ENCODE measurements around the gene FAM193A.
"Not testable (repeated sequence)": the region's sequence is repeated elsewhere in the genome, so short reads cannot be mapped to it uniquely, and the experiment has no call there.

FAM193A gene

DNA sequence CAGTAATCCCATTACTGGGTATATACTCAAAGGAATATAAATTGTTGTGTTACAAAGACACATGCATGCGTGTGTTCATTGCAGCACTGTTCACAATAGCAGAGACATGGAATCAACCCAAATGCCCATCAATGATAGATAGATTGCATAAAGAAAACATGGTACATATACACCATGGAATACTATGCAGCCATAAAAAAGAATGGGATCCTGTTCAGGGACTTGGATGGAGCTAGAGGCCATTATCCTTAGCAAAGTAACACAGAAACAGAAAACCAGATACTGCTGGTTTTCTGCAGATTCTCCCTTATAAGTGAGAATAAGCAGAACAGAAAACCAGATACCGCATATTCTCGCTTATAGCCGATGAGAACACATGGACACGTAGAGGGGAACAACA lies 43.5 kb downstream of the FAM193A start:
- no peak for DNase-seq

DNA sequence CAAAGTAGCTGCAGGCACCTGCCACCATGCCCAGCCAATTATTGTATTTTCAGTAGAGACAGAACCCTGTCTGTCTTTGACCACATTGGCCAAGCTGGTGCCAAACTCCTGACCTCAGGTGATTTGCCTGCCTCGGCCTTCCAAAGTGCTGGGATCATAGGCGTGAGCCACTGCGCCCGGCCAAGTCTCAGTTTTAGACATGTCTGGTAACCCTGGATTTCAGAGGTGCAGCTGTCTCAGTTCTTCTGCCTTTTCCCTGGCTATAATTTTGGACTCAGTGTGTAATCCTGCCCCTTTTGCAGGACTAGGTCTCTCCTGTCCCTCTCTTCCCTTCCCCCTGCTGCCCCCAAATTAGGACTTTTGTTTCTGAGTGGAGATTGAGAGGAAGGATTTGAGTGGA lies 46.6 kb downstream of the FAM193A start:
- no peak for DNase-seq

DNA sequence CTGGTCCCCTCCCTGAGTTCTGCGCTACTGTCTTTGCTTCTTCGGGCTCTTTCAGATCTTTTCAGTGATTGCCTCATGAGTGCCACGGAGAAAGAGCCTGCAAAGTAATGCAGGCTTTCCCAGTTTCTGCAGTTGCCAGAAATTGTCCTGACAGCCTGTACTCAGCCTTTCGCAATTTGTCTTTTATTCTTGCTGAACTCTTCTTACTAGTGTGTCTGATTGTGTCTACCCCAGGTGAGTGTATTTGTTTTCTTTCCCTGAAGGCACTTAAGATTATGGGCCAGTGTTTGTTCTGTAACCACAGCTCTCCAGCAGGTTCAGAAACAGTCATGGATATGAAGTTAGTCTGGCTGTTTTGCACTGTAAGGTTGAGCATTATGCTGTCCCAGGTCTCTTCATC lies 47.1 kb downstream of the FAM193A start:
- no peak for DNase-seq

DNA sequence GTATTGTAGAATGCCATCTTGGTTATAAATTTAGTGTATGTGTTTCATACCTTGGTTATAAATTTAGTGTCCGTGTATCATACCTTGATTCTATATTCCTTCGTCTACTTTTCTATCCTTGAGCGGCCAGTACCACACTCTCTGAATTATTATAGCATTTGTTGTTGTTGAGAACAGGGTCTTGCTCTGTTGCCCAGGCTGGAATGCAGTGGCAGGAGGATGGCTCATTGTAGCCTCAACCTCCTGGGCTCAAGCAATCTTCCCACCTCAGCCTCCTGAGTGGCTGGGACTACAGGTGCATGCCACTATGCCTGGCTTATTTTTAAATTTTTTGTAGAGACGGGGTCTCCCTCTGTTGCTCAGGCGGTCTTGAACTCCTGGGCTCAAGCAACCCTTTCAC lies 50.1 kb downstream of the FAM193A start:
- no peak for DNase-seq

DNA sequence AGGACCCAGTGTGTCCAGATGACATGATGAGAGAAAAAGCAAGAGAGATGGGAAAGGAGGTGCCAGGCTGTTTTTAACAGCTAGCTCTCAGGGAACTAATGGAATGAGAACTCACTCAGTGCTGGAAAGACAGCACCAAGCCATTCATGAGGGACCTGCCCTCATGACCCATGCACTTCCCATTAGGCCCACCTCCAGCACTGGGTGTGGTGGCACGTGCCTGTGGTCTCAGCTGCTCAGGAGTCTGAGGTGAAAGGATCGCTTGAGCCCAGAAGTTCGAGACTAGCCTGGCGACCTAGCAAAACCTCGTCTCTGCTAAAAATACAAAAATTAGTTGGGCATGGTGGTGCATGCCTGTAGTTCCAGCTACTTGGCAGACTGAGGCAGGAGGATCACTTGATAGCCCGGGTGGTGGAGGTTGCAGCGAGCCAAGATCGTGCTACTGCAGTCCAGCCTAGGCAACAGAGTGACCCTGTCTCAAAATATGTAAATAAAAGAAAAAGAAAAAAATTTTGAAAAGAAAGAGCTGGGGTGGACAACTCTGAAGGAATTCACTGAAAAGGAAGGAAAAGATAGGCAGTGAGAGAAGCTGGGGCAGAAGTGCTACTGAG lies 50.9 kb downstream of the FAM193A start:
- DNase-seq, result no peak

DNA sequence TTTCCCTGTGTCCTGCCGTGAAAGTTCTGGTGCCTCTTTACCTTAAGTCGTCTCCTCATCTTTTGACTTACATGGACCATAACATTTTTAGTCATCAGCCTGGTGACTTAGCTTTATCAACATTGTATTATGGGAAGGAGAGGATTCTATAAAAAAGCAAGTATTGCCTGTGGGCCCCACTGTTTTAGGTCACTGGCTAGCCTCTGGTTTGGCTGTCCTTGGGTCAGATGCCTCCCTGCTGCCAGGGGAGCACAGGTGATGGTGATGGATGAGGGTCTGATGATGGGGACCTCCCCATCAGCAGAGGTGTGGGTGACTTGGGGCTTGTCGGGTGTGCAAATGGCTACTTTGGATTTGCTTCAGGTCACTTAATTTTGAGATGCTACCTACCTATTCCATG lies 51.8 kb downstream of the FAM193A start:
- DNase-seq, result no peak

DNA sequence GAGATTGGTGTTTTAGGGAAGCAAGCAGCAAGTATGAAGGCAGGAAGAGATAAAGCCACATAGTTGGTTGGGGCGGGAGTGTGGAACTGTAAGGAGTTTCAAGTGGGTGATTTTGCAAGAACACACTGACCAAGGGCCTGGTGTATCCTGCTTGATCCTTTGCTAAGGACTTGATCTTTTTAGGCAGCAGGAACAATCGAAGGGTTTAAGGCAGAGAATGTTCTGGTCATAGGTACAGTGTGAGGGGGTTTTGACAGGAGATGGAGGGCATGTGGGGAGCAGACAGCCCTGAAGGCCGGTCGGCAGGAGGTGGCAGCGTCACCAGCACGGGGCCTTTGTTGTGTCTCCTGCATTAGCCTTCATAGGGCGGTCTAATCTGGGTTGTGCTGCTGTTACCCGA lies 54.7 kb downstream of the FAM193A start:
- no peak for DNase-seq

DNA sequence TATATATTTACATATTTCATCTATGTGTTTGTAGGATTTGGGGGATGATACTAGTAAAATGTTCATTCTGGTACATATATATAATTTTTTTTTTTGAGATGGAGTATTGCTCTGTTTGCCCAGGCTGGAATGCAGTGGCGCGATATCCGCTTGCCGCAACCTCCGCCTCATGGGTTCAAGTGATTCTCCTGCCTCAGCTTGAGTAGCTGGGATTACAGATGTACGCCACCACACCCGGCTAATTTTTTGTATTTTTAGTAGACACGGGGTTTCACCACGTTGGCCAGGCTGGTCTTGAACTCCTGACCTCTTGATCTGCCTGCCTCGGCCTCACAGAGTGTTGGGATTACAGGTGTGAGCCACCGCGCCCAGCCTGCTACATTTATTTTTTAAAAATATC lies 55.6 kb downstream of the FAM193A start:
- not testable (repeated sequence) for DNase-seq

DNA sequence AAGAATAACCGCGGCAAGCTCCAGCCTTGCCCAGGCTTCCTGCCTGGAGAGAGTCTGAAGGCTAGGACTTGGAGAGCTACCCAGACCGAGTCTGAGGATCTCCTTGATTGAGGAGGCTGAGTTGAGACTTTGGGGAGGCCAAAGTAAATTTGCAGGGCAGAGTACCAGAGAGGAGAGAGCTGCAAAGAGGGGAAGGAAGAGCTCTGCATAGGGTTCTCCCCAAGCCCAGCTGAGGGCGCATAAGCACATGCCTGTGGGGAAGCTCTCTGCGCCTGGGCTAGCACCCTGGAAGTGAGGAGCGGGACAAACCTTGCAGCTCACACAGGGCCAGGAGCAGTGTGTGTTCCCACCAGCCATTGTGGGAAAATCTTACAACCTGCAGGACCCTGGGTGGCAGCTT lies 56.1 kb downstream of the FAM193A start:
- DNase-seq, result no peak

DNA sequence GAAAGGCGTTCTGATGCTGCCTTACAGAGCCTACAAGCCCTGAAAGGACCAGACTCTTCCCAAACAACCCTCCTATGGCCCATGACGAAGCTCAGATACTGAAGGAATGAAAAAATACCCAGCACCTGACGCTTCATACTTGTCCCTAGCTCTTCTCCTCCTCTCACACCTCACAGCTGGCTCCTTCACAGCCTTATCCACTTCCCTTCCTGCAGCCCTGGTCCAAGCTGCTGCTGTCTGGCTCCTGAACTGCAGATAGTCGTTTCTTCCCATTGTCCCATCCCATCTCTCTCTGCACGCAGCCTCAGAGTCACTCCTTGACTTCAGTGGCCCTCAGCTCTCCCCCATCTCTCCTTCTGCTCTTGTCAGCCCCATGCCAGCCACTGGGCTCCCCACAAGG lies 56.6 kb downstream of the FAM193A start:
- DNase-seq, result no peak

DNA sequence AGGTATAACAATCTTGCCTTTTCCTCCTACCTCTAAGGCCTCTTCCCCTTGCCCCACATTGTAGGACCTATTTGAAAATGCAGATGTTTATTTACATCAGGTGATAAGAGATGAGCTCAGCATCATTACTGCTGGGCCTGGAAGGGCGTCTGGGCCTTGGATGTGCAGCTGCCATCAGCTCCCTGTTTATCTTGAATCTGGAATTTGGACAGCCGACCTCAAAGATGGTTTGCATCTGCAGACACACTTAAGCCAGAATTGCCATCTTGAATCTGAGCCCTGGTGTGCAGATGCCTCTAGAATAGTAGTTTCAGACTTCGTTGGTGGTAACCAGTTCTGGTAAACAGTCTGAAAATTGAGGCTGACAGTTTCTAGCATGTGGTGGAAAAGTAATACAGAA lies 59.0 kb downstream of the FAM193A start:
- no peak for DNase-seq

DNA sequence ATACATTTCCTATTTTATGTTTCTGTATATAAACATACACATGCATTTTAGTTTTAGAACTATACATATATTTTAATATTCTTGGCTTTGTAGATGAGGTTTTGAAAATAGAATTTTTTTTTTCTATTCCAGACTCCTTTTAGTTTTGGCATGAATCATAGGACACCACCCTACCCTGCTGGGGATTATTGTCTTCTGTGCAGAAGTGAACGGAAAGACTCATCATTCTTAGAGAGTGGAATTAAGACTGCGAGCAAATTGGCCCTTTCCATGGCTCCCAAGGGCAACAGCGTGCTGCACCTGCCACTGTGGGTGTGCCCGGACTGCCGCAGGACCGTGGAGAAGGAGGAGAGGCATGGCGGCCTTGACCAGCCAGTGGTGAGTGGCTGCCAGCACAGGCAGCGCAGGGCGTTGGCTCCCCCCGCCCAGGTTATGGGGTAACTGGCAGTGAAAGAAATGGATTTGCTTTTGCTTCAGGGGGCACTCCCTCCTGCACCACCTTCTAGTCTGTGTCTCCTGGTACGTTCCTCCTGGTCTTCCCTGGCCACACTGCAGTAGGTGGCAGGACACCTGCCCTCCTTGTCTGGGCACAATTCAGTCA lies 59.6 kb downstream of the FAM193A start:
- no peak for DNase-seq

DNA sequence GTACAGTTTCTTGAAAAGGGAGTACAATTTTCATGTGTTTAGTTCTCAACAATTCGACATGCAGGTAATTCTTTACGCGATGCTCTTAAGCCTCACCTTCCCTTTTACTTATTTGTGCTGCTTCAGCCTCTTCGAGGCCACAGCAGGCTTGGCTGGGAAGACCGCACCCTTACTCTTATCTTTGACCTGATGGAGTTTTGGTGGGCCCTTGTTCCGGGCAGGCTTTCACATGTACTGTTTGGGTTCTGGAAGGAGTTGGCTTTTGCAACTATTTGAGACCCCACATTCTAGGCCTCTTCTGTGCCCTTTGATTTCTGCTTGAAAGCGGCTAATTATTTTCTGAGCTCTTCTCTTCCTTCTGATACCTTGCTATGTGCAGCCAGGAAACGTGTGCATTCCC lies 60.2 kb downstream of the FAM193A start:
- no peak for DNase-seq

DNA sequence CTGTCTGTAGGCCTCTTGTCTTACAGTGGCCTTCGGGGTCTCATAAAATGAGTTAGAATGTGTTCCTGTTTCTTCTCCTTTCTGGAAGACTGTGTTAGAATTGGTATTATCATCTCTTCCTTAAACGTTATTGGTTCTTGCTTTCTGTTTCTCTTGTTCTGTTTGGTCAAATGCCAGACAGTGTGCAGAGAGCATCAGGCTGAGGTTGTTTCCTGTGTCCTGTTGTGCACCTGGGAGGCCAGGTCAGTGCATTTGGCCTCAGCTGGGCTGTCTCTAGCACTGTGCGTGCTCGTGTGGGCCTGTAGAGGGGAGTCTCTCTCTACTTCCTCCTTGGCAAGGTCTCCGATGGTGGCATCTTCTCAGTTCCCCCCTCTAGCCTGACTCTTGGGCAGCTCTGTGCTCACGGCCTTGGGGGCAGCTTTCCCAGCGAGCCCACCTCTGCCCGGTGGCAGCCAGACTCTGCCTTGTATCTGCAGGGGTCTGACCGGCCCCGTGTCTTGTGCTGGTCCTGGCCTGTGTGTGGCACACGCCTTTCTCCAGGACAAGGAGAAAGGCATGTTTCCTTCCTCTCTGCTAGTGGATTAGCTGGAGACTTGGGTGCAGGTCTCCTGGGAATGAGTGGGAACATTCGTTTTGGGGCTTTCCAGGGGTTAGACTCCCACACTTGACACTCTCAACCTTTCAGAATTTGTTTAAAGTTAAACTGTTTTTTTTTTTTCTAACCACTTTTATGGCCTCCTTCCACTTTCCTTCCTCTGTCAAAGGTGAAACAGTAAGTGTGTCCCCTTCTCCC lies 62.3 kb downstream of the FAM193A start:
- no peak for DNase-seq

DNA sequence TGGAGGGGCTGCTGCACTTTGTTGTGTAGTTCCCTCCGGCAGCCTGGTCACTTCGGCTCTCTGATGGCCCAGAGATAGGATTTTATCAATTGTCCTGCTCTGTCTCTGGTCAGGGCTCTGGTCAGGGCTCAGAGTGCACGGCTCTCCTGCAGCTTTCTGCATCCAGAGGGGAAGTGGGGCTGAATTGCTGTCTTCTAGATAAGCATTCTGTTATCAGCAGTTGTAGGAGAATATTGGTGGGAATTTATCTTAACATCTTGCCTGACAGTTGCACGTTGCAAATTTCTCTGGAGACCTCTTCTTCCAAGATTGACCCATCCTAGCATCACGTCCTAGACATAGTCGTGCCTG lies 62.8 kb downstream of the FAM193A start:
- no peak for DNase-seq

DNA sequence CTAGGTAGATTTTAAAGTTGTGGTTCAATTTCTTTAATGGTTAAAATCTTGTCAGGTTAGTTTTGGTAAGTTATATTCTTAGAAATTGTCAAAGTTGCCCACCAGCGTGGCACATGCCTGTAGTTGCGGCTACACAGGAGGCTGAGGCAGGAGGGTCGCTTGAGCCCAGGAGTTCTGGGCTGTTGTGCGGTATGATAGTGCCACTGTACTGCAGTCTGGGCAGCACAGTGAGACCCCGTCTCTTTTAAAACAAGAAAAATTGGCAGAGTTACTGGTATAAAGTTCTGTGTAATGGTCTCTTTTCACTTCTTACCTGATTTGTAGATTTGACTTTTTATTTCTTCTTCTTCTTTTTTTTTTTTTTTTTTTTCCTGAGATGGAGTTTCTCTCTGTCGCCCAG lies 64.4 kb downstream of the FAM193A start:
- DNase-seq, result no peak

DNA sequence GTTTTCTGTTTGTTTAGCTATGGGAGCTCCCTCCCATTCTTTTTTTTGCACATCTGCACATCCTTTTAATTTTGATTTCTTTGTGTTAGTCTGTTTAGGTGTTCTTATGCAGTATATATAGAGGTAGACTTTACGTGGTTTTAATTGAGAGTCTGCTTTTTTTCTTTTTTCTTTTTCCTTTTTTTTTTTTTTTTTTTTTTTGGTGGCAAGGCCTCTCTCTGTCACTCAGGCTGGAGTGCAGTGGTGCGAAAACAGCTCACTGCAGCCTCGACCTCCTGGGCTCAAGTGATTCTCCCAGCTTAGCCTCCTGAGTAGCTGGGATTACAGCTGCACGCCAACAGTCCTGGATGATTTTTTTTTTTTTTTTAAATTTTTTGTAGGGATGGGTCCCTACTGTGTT lies 68.2 kb downstream of the FAM193A start:
- no peak for DNase-seq

DNA sequence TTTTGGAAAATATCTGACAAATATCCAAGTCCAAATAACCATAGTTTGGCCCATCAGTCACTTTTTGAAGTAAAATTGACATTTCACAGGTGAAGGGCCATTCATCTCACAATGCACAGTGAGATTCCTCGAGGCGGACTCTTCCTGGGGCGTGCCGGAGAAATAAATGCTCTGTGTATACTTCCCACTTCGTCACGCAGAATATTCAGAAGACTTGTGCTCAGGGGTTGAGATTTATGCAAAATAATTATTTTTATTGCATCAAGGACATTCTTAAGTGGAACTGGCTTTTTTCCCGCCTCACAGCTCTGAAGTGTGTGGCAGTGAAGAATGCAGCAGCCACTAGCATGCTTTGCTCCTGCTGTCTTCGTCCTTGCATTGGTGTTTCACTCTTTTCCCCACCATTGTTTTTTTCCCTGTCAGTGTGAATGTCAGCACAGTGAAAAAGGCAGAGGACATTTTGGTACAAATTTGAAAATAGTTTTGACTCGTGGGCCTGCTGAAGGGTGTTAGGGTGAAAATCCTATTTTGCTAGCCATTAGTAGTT lies 70.6 kb downstream of the FAM193A start:
- DNase-seq, result no peak

DNA sequence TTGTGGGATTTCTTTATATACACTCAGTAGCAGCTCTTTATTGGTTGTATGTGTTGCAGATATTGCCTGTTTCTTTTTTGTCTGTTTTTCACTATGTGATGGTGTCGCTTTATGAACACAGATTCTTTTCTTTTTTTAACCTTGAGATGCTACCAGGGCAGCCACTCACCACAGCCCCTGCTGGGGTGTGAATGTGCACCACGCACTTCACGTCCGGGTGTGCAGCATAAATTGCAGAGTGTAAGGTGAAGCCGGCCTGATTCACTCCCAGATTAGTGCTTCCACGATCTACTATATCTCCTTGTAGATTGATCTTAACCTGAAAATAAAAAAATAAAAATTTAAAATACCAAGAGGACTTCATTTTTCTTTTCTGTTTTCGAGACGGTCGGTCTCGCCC lies 71.4 kb downstream of the FAM193A start:
- DNase-seq, result no peak

DNA sequence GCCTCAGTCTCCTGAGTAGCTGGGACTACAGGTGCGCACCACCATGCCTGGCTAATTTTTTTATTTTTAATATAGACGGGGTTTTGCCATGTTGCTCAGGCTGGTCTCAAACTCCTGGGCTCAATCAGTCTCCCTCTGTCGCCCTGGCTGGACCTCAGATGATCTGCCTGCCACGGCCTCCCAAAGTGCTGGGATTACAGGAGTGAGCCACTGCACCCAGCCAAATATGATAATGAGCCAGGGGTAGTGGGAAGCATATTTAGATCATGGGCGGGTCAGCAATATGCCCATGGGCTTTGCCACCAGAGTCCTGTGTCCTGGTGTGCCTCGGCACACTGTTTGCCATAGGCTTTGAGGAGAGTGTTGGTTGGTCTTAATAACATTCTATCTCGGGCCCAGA lies 71.8 kb downstream of the FAM193A start:
- no peak for DNase-seq

DNA sequence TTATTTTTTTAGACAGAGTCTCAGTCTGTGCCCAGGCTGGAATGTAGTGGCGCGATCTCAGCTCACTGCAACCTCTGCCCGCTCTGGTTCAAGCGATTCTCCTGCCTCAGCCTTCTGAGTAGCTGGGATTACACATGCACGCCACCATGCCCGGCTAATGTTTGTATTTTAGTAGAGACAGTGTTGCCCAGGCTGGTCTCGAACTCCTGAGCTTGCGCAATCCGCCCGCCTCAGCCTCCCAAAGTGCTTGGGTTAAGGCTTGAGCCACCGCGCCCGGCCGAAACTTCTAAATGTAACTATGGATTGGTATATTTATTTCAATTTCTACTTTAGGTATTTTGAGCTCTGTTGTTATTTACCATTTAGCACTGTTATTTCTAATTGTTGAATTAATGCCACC lies 79.4 kb downstream of the FAM193A start:
- no peak for DNase-seq

DNA sequence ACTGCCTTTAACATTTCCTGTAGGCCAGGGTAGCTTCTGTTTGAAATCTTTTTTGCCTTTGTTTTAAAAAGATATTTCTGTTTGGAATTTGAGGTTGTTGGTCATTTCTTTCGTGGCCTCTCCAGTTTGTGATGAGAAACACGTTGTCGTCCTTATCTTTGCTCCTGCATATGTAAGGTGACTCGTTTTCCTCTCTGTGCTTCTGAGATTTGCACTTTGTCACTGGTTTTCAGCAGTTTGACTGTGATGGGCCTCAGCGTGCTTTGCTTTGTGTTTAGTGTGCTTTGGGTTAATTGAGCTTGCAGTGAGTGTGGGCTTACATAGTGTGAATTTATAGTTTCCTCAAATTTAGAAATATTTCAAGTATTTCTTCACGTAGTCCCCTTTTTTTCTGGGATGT lies 81.5 kb downstream of the FAM193A start:
- no peak for DNase-seq

DNA sequence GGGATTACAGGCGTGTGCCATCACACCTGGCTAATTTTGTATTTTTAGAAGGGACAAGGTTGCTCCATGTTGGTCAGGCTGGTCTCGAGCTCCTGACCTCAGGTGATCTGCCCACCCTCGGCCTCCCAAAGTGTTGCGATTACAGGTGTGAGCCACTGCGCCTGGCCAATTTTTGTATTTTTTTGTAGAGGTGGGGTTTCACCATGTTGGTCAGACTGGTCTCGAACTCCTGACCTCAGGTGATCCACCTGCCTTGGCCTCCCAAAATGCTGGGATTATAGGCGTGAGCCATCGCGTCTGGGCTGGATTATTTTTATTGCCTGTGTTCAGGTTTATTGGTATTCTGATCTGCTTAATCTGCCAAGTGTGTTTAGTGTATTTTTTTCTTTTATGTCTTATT lies 82.3 kb downstream of the FAM193A start:
- DNase-seq, result not testable (repeated sequence)

DNA sequence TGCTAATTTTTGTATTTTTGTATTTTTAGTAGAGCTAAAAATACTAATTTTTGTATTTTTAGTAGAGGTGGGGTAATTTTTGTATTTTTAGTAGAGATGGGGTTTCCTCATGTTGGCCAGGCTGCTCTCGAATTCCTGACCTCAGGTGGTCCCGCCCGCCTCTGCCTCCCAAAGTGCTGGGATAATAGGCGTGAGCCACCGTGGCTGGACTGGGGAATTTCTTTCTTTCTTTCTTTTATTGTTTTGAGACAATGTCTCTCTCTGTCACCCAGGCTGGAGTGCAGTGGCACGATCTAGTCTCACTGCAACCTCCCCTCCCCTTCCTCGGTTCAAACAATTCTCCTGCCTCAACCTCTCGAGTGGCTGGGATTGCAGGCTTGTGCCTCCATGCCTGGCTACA lies 83.0 kb downstream of the FAM193A start:
- DNase-seq, result no peak
